Activated CD4-positive, alpha-beta T cell treated with anti-CD3 and anti-CD28 coated beads, Interleukin-2, amount 50 U/mL, for 16 hours (primary cell): ENCODE measurements around the gene NEUROD4.

ENCODE experiments used
- DNase-seq: peaks from one replicate; pipeline ENCODE4 v3.0.0-alpha.2; 2020

Gene NEUROD4

GRCh38 chr12:55063291-55063690 is 43.5 kb downstream of the NEUROD4 start:
- no peak for DNase-seq

DNA sequence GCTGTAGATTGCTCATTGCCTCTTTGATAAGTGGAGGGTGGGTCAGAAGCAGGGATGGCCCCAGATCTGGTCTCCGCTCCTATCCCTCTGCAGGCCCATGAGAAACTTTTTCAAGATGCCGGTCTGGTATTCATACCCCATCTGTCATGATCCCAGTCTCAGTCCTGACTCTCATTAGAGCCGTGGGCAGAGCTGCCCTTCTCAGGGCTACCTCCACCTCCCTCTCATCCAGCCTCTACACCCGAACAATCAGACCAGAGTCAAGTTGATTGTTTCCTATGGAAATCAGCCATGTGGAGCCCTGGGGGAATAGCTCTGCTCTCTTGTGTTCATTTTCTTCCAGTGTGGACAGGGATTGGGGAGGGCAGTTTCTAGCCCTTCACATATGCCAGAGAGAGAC is 45.8 kb downstream of the NEUROD4 start:
- DNase-seq, result no peak

- DNase-seq, result no peak
These were observed 47.9 kb downstream of the NEUROD4 start for GRCh38 chr12:55067701-55068100.

GRCh38 chr12:55068416-55069010 is 48.7 kb downstream of the NEUROD4 start:
- DNase-seq, result peak; percentile 46

- DNase-seq, result peak; percentile 79
These were observed 52.3 kb downstream of the NEUROD4 start for GRCh38 chr12:55072083-55072482.

DNA sequence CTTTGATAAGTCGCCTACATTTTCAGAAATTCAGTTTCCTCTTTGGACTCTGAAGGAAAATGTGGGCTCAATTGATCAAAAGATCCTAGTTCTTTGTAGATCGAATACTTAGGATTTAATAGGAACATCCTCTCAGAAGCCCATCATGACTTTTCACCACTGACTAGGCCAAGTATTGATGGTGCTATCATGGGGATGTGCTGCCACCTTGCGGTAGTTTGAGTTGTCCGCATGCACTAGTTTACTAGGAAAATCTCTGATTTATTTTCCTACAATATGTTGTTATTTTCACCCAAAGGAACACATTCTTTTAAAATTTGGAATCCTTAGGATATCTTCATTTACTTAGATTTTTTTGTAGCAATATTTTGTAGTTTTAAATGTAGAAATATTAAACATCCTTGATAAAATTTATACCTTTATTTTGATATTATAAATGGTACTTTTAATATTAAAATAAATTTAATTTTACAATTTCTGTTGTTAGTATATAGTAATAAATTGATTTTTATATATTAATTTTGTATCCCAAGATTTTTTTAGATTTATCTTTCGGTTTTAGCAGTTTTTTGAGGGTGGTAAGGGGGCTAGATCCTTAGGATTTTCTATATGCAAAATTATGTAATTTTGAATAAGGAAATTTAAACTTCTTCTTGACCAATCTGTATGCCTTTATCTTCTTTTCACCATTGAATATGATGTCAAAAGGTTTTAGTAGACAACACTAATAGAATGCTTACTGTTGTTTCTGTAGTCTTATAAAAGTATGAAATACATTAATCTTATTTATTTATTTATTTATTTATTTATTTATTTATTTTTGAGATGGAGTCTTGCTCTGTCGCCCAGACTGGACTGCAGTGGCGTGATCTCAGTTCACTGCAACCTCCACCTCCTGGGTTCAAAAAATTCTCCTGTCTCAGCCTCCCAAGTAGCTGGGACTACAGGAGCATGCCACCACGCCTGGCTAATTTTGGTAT is 53.6 kb downstream of the NEUROD4 start:
- DNase-seq, result peak; percentile 75

DNA sequence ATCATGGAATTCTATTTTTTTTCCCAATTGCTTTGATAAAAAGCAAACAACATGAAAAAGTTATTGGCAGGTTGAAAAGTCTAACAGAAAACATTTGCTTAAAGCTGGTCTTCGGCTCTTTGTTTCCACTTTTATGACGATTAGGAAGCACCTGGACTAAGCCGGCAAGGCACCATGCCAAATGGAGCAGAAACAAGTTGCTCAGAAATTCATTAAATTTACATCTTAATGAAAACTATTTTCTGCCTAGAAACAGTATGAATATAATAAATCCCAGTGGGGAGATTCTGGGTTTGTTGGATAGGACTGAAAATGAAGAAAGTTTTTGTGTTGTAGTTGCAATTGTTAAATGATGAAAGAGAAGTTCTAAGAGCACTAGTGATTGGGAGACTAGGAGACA is 55.0 kb downstream of the NEUROD4 start:
- no peak for DNase-seq
